ENCODE results near the gene IL37.
"Not testable (repeated sequence)": the region's sequence is repeated elsewhere in the genome, so short reads cannot be mapped to it uniquely, and the experiment has no call there.

GRCh38 chr2:112908559-112908958 is 2.4 kb upstream of the IL37 start:
- not testable (repeated sequence) for TF ChIP-seq POLR2A, CTCF, POLR2AphosphoS5, EP300 (IDR thresholded peaks at IDR 0.05)
